GM19395 (cell line): Measurements from ENCODE around the gene CD300A.

Source experiments
- ATAC-seq: cut with Tn5 transposase; IDR thresholded peaks from one replicate; pipeline ENCODE4 v1.9.1; 2021; ENCODE audit warnings: mild to moderate bottlenecking, moderate library complexity; ENCODE audit not compliant: unreplicated experiment

The CD300A gene

DNA sequence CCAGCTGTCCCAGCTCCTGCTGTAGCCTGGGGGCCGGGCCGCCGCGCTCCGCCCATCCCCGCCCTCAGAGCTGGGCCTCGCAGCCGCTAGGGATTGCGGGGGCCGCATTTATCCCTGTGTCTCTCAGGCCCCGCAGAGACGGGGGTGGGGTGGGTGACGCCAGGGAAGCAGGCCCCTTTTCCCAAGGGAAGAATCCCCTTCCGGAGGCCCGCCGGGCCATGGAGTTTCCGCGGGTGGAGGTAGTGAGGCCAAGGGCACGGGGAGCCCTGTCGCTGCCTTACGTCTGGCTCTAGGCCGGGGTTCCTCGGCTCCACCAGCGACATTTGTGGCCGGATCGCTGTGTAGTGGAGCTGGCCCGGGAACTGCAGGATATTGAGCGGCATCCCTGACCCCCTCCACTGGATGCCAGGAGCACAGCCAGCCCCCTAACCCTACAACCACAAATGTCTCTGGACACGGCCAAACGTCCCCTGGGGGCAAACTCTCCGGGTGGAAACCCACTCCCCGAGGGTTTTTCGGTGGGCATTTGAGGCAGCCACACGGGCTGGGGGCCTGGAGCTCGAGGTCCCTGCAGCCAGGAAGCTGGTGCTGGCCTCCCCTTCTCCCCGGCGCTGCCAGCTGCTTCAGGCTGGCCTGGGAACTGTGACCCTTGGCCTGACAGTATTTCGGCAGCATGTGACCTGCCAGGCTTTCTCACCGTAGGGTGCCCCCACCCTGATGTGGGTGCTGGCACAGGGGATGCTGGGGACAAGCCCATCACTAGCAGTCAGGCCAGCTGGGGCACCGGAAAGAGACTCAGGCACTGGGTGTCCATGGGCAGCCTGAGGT is 12.0 kb upstream of the CD300A start:
- peak; percentile 86 for ATAC-seq

DNA sequence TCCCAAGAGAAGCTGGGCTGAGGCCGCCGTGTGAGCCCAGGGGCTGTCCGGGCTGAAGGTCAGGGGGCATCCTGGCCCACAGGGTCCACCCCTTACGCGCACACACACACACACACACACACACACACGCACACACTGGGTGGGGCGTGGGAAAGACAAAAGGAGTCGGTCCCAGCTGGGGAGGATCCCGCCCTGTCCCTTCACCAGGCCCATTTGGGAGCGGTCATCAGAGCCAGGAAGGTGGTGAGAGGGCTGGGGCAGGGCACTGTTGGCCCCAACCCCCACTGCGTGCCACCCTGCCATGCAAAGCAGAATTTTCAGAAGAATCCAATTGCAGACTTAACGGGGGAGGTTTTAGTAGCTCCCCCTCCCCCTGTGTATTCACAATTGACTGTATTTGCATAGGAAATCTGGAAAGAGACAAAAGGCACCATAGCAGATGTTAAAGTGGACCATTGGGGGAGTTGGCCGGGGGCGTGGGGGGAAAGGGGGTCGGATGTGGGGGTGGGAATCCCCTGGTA is 11.3 kb upstream of the CD300A start:
- ATAC-seq: no peak

GRCh38 chr17:74455821-74456220 is 10.6 kb upstream of the CD300A start:
- no peak for ATAC-seq

DNA sequence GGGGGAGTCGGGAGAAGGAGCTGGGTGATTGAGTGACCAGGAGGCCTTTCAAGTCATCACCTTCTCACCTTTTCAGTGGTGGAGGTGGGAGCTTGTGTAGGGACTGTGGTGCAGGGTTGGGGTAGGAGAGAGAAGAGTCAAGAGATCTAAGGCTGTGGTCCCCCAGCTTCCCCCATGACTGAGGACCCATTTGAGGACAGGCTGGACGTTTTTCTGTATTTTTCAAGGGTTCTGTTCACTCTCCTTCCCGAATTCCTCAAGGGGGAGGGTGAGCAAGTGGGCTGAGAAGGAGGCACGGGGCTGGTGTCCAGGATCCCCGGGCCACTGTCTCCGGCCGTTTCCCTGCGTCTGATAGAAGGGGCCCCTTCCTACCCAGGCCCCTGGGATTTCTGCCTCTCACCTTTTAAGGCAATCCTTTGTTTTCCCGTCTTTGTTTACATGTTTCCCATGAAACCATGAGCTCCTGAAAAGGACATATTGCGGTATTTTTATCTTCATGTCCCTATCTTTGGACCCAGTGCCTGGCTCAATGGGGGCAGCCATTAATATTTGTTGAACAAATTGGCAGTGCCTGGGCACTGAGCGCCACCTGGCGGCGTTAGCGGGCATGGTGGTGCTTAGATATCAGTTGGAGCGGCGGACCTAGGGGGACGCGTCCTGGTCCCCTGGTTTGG is 9.2 kb upstream of the CD300A start:
- ATAC-seq: no peak

DNA sequence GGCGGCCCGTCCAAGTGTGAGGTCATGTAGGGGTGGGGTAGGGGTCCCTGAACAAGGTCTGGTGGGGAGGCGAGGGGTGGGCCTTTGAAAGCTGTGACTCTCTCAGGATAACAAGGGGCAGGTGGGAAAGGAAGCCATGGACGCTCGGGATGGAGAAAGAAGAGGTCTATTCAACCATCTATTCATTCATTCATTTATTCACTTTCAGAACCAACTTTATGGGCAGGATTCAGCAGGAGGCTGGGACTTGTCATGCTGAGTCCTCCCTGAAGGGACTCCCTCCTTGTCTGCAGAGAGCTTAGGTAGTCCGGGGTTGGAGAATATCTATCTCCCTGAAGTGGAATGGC is 8.6 kb upstream of the CD300A start:
- ATAC-seq: no peak

DNA sequence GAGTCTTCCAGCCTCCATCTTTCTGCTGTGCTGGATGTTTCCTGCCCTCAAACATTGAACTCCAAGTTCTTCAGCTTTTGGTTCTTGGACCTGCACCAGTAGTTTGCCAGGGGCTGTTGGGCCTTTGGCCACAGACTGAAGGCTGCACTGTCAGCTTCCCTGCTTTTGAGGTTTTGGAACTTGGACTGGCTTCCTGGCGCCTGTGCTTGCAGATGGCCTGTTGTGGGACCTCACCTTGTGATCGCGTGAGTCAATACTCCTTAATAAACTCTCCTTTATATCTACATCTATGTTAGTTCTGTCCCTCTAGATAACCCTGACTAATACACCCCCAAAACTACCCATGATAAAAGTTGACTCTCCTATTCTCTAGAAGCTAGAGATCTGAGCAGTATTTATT is 7.6 kb upstream of the CD300A start:
- no peak for ATAC-seq

GRCh38 chr17:74459622-74460021 is 6.8 kb upstream of the CD300A start:
- no peak for ATAC-seq

GRCh38 chr17:74460241-74460640 is 6.2 kb upstream of the CD300A start:
- ATAC-seq: no peak

DNA sequence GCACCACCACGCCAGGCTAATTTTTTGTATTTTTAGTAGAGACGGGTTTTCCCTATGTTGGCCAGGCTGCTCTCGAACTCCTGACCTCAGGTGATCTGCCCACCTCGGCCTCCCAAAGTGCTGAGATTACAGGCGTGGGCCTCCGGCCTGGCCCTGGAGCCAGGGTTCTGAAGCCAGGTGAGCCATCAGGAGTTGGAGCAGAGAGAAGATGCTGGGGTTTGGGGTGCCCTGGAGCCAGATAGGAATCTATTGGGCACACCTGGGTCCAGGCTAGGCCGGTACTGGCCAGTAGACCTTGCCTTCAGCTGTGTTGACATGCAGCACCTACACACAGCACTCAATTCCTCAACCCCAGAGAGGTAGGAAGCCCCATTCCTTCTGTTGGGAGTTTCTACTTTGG is 5.4 kb upstream of the CD300A start:
- no peak for ATAC-seq

DNA sequence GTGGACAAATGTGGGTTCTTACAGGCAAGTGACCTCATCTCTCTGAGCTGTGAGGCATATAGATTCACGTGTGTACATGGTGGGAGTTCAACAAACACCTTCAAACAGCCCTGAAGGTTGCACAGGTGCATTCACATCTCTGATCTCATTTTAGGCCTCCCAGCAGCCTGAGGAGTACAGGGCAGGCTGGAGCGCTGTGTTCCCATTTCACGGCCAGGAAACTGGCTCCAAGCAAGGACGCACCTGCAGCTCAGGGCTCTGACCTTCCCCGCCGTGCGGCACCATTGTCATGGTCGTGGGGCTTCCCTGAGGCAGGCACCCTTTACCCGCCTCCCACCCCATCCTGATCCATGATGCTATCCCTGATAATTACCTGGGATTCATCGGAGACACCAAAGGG is 4.8 kb upstream of the CD300A start:
- ATAC-seq: no peak

- ATAC-seq: no peak
These were observed 1.6 kb upstream of the CD300A start for GRCh38 chr17:74464730-74465377.

DNA sequence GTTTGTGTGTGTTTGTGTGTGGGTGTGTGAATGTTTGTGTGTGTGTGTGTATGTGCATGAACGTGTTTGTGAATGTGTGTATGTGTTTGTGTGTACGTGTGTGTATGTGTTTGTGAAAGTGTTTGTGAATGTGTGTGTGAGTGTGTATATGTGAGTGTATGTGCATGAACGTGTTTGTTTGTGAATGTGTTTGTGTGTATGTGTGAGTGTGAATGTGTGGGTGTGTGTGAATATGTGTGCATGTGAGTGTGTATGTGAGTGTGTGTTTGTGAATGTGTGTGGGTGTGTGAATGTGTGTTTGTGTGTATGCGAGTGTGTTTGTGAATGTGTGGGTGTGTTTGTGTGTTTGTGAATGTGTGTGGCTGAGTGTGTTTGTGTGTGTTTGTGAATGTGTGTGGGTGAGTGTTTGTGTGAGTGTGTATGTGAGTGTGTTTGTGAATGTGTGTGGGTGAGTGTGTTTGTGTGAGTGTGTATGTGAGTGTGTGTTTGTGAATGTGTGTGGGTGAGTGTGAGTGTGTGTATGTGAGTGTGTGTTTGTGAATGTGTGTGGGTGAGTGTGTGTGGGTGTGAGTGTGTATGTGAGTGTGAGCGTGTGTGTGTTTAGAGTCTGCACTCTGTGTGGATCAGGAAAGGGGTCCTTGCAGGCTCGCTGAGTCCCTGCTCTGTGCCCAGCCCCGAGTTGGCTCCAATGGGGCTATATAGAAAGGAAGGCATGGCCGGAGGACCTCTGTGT is 890 bp upstream of the CD300A start:
- ATAC-seq: no peak

DNA sequence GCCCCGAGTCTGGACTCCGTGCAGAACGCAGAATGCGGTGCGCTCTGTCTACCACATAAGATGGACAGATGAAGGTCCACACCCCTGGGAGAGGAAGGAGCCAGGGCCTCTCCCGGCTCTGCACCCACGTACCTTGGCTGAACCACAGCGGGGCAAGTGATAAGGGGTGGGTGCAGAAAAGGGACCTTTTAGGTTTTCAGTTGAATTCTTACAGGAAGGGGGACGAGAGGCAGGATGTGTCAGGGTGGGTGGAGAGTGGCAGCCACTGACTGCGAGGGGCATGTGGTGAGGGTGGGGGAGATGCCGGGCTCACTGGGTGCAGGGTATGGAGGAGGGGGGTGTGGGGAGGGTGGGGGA is 372 bp downstream of the CD300A start:
- ATAC-seq: no peak

GRCh38 chr17:74467221-74467951 is 952 bp downstream of the CD300A start:
- ATAC-seq: peak; percentile 78

DNA sequence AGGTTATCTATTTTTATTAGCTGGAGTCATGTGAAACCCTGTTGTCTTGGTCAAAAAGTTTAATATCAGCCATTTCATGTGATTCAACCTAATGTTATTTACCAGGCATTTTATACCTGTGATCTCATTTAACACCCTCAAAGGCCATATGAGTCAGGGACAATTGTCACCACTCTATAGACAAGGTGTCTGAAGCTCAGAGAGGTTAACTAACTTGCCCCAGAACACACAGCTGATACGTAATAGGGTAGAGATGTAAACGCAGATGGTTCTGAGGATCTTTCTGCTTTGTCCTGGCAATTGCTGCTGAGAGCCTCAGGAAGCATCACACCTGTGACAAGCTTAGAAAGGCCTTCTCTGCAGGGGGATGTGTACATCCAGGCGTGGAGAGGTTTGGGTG is 4.9 kb downstream of the CD300A start:
- no peak for ATAC-seq

DNA sequence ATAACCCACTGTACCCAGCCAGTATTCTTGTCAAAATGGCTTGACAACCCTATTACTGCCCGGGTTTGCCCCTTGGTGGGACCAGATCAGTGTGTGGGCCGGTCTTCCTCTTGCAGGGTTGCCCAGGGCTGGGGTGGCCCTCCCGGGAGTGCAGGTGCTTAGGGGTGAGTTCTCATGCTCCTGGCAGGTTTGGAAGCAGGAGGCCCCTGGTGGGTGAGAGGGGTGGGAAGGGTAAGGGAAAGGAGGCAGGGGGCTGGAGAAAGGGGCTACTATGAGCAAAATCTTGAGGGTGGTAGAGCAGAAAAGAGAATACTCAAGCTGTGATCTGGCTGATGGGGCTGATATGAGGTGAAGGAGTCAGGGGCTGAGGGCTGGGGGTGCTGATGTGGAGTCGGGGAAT is 6.5 kb downstream of the CD300A start:
- no peak for ATAC-seq

DNA sequence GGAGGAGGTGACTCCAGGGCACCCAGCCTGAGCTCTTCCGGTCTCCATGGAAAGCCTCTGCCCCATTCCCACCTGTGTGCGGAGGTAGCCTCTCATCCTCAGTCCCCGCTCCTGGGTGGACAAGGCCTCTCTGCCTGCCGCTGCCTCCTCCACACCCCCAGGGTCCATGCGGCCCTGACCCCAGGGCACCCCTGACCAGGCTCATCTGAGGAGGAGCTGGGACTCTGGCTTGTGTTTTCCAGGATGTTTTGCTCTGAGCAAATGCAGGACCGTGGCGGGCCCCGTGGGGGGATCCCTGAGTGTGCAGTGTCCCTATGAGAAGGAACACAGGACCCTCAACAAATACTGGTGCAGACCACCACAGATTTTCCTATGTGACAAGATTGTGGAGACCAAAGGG is 6.9 kb downstream of the CD300A start:
- no peak for ATAC-seq

DNA sequence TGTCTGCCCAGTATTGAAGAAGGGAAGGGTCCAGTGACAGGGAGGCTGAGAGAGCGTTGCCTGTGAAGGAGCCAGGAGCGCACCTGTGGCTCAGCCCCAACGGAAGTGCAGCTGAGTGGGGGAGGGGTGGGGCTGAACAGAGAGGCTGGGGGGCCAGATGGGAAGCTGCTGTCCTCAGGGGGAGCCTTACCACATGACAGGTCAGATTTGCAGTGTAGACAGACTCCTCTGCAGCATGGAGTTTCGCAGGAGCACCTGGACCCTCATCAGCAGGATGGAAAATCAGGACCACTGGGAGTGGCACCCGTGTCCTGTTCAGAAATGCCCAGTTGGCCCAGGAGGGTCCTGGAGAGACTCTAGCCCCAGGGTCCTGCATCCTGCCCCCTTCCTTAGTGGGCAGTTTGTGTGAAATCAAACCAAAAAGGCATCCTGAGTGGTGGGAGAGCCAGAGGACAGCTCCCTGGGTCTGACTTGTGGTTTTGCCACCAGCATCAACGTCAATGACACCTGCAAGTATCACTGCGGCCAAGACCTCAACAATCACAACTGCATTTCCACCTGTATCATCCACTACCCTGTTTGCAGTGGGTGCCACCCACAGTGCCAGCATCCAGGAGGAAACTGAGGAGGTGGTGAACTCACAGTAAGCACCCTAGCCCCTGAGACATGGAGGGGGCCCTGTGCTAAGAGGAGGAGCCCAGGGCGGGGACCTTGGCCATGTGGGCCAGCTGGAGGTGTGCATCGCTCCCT is 7.8 kb downstream of the CD300A start:
- no peak for ATAC-seq

- no peak for ATAC-seq
These were observed 8.8 kb downstream of the CD300A start for GRCh38 chr17:74475189-74475588.

DNA sequence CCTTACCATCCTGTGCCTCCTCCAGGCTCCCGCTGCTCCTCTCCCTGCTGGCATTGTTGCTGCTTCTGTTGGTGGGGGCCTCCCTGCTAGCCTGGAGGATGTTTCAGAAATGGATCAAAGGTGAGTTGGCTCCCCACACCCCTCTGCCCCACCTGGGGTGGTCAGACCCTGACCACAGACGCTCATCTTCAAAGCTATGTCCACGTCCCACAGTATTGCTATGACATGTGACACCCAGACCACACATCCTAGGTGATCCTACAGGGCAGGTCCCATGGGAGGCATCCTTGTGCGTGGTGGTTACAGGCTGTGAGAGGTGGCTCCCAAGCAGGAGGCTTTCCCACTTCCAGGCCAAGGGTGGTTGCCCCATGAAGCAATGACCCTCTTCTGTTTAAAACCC is 11.0 kb downstream of the CD300A start:
- no peak for ATAC-seq
